GM21737 (cell line): ENCODE results near the gene SLMAP.

Experiments
- ATAC-seq: cut with Tn5 transposase; IDR thresholded peaks from one replicate; pipeline ENCODE4 v1.9.1; 2021; ENCODE audit warnings: mild to moderate bottlenecking, moderate library complexity; ENCODE audit not compliant: unreplicated experiment

Gene SLMAP

GRCh38 chr3:57933602-57934001, 177.5 kb downstream of the SLMAP start:
- ATAC-seq: no peak

GRCh38 chr3:57934373-57934772, 178.3 kb downstream of the SLMAP start:
- no peak for ATAC-seq

GRCh38 chr3:57935539-57935938, 179.4 kb downstream of the SLMAP start:
- no peak for ATAC-seq

GRCh38 chr3:57937092-57937491, 181.0 kb downstream of the SLMAP start:
- ATAC-seq: no peak

GRCh38 chr3:57939775-57940174, 183.7 kb downstream of the SLMAP start:
- no peak for ATAC-seq

- ATAC-seq: no peak
Measured at GRCh38 chr3:57942388-57942787, 186.3 kb downstream of the SLMAP start.

- no peak for ATAC-seq
Measured at GRCh38 chr3:57942872-57943283, 186.8 kb downstream of the SLMAP start.

GRCh38 chr3:57943525-57944495, 187.7 kb downstream of the SLMAP start:
- no peak for ATAC-seq

- ATAC-seq: no peak
Measured at GRCh38 chr3:57946970-57947381, 190.9 kb downstream of the SLMAP start.

- no peak for ATAC-seq
Measured at GRCh38 chr3:57948080-57948671, 192.1 kb downstream of the SLMAP start.

GRCh38 chr3:57948781-57949242, 192.7 kb downstream of the SLMAP start:
- no peak for ATAC-seq

- ATAC-seq: no peak
Measured at GRCh38 chr3:57949344-57949743, 193.2 kb downstream of the SLMAP start.

GRCh38 chr3:57949785-57950615, 193.9 kb downstream of the SLMAP start:
- no peak for ATAC-seq

GRCh38 chr3:57951066-57951882, 195.2 kb downstream of the SLMAP start:
- ATAC-seq: no peak

- ATAC-seq: no peak
Measured at GRCh38 chr3:57952208-57952631, 196.1 kb downstream of the SLMAP start.

- ATAC-seq: no peak
Measured at GRCh38 chr3:57952651-57953050, 196.5 kb downstream of the SLMAP start.

GRCh38 chr3:57953576-57953975, 197.5 kb downstream of the SLMAP start:
- no peak for ATAC-seq

GRCh38 chr3:57956119-57956832, 200.2 kb downstream of the SLMAP start:
- no peak for ATAC-seq

GRCh38 chr3:57956833-57957174, 200.7 kb downstream of the SLMAP start:
- ATAC-seq: no peak

GRCh38 chr3:57957824-57958223, 201.7 kb downstream of the SLMAP start:
- ATAC-seq: no peak
